ENCODE results near the gene SLC35F4.

Gene SLC35F4

DNA sequence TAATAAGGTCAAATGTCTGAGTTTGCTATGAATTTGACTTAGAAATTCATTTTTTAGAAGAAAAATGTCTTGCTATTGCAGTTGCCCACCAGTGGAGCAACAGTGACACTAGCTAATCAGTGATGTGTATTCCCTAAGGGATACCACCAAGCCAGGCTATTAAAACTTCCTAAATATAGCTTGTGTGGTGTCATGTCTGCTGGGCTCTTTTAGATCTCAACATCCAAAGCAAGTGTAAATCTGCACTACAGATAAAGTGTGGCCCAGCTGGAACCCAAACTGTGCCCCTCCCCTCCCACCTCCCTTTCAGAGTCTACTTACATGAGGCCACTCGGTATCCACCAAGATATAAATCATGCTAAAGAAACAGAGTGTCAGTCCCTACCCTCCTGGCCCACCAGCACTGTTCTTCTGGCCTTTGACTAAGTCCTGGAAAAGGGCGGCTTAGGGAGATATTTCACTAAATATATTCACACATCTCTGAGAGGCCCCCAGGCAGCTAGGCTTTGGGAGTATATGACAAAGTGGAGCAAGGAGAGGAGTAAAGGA, 53.8 kb downstream of the SLC35F4 start:
- Histone ChIP-seq H3K27me3 (no peaks in the 10 kb centered on the region), H3K4me1 (no peaks in the 10 kb centered on the region), H3K4me3 (ENCODE audit: low read depth, low read length) (no peak overlapping the region), H3K36me3 (no peaks in the 10 kb centered on the region), H3K9me3 (no peaks in the 10 kb centered on the region)
- DNase-seq: no peak
- TF ChIP-seq, protein P1, sequence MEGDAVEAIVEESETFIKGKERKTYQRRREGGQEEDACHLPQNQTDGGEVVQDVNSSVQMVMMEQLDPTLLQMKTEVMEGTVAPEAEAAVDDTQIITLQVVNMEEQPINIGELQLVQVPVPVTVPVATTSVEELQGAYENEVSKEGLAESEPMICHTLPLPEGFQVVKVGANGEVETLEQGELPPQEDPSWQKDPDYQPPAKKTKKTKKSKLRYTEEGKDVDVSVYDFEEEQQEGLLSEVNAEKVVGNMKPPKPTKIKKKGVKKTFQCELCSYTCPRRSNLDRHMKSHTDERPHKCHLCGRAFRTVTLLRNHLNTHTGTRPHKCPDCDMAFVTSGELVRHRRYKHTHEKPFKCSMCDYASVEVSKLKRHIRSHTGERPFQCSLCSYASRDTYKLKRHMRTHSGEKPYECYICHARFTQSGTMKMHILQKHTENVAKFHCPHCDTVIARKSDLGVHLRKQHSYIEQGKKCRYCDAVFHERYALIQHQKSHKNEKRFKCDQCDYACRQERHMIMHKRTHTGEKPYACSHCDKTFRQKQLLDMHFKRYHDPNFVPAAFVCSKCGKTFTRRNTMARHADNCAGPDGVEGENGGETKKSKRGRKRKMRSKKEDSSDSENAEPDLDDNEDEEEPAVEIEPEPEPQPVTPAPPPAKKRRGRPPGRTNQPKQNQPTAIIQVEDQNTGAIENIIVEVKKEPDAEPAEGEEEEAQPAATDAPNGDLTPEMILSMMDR (IDR thresholded peaks at IDR 0.05; ENCODE audit: low read depth, low read length): no peak

DNA sequence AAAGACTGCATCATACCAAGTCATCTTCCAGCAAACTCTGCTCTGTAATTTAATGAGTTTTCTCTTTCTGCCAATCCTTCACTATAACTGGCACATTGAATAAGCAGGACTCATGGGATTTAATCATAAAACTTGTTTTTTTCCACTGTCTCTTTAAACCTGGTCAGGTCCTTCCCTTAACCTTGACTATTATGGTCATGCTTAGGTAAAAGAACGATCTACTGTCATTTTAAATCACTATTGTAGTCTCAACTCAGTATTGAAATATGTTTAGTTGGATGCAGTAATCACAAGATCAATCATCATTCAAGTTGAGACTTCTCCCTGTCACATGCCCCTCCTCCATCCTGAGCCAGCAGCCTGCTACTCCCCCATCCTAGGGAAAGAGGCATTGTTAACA, 56.1 kb downstream of the SLC35F4 start:
- Histone ChIP-seq H3K36me3 (no peaks in the 10 kb centered on the region), H3K9me3 (no peaks in the 10 kb centered on the region), H3K27me3 (no peaks in the 10 kb centered on the region), H3K4me1 (no peaks in the 10 kb centered on the region), H3K4me3 (ENCODE audit: low read depth, low read length) (no peak overlapping the region)
- no peak for DNase-seq
- TF ChIP-seq, protein P1 (IDR thresholded peaks at IDR 0.05; ENCODE audit: low read depth, low read length): no peak

DNA sequence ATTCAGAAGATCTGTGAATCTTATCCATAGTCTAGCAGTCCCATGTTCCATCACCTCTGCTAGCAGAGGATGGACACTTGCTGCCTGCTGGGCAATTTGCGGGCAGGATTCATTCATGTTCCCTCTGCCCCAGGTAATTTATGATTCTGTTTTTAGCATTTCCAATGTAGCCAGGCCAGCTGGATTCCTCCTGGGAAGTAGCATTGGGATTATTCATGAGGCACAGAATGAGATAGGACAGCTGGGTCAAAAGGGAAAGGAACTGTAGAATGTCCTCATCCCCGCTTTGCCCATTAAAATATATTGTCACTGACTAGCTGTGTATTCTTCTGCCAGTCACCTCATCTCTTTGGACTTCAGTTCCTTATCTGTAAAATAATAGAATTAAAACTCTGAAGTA, 68.7 kb downstream of the SLC35F4 start:
- DNase-seq: no peak

DNA sequence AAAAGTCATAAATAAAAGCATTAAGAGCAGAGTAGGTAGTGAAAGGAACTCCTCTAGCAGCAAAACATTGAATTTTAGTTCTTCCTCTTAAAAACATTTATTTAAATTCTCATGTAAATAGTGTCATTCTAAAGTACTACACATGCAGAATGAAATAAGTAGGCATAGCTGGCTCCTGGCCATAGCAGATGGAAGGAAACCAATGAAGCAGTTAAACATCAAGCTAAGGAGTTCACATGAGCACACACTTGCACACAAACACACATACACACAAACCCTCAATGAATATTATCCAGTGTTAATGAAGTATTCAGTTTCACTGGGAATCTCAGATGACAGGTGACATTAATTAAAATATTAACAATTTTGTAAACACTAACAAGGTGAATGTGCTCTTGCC, 69.3 kb downstream of the SLC35F4 start:
- Histone ChIP-seq H3K27me3 (no peaks in the 10 kb centered on the region), H3K4me3 (ENCODE audit: low read depth, low read length) (no peak overlapping the region)

More for the DNA sequence above, 68.7 kb downstream of the SLC35F4 start:
- no peaks in the 10 kb centered on the region for H3K27me3 ChIP-seq
- H3K36me3 ChIP-seq: no peaks in the 10 kb centered on the region
- H3K4me3 ChIP-seq (ENCODE audit: low read depth, low read length): no peak overlapping the region
- H3K9me3 ChIP-seq: no peaks in the 10 kb centered on the region
- TF ChIP-seq, protein P1 (IDR thresholded peaks at IDR 0.05; ENCODE audit: low read depth, low read length): no peak
- no peaks in the 10 kb centered on the region for H3K4me1 ChIP-seq

DNA sequence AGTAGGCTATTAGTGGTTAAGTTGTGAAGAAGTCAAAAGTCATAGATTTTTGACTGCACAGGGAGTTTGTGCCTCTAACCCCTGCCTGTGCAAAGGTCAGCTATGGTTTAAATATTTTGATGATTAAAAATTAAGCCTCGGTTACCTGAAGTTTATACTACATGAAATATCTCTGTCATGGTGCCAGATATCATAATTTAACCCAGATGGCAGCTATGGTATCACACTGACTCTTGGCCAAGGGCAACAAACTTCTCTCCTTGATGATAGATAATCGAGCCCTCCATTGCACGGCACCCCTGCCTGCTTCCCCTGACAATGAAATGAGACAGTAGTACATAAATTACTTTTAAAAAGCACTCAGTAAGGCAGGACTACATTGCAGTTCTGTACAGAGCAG, 80.8 kb downstream of the SLC35F4 start:
- TF ChIP-seq, protein P1 (IDR thresholded peaks at IDR 0.05; ENCODE audit: low read depth, low read length): no peak
- H3K4me3 ChIP-seq (ENCODE audit: low read depth, low read length): no peak overlapping the region
- no peaks in the 10 kb centered on the region for H3K27me3 ChIP-seq
- H3K4me1 ChIP-seq: no peaks in the 10 kb centered on the region
- no peak for DNase-seq
- H3K9me3 ChIP-seq: no peaks in the 10 kb centered on the region
- H3K36me3 ChIP-seq: no peaks in the 10 kb centered on the region

More for the DNA sequence above, 69.3 kb downstream of the SLC35F4 start:
- H3K9me3 ChIP-seq: no peaks in the 10 kb centered on the region
- DNase-seq: no peak
- no peaks in the 10 kb centered on the region for H3K4me1 ChIP-seq
- TF ChIP-seq, protein P1 (IDR thresholded peaks at IDR 0.05; ENCODE audit: low read depth, low read length): no peak
- H3K36me3 ChIP-seq: no peaks in the 10 kb centered on the region

DNA sequence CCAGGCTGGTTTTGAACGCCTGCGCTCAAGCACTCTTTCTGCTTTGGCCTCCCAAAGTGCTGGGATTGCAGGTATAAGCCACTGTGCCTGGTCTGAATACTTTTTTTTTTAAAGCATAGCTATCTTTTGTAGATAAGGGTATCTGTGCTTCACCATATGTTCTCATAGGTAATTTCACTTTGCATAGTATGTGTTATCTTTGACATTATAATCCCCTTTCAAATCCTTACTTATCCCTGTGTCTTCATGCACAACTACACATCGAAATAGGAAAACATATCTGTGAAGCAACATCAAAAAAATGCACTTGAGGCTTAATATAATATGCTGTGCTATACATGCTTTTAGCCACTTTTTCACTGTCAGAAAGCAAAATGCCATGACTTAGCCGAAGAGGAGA, 94.1 kb downstream of the SLC35F4 start:
- Histone ChIP-seq H3K36me3 (no peaks in the 10 kb centered on the region), H3K27me3 (no peaks in the 10 kb centered on the region), H3K9me3 (no peaks in the 10 kb centered on the region), H3K4me1 (no peaks in the 10 kb centered on the region), H3K4me3 (ENCODE audit: low read depth, low read length) (no peak overlapping the region)
- TF ChIP-seq, protein P1 (IDR thresholded peaks at IDR 0.05; ENCODE audit: low read depth, low read length): no peak
- no peak for DNase-seq

All from BE2C (cell line).